Measurements from ENCODE around the gene TTC1. TPM values are rescaled to one million over a fixed set of nuclear protein-coding genes. Genes with fewer than 3 reads are reported as not detected.

TTC1 gene
- total and polyA plus RNA-seq, 9 of the 15 experiments (the other 6 are each of a cell fraction or from before 2014, with no cell fraction given): 51.9 to 173 (median 87.7) TPM

DNA sequence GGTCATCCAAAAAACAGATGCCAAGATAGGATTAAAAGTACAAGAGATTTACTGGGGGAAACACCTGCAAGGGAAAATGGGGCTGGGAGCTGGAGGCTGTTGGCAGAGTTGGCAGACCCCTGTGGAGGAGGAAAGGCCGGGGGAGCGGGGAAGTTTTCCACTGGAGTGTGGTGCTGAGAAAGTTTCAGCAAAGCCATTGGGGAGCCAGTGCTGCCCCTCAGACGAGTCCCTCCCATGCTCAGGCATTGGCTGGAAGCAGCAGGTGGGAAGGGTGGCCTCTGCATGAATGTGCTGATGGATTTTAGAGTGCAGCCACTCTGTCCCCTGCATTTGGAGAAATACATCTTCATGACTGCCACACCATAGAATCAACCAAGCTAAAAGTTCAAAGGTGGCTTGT is 52.8 kb downstream of the TTC1 start:
- Histone ChIP-seq H3K4me1 (replicated peaks in 1 of 2; ENCODE audit: control insufficient read depth in 2 of 2, insufficient read depth in 2 of 2, low read length in 2 of 2) (peaks cover 5 to 6% of the 10 kb centered on the region in 2 experiments; a peak in 3 of 5 replicates), H2AFZ (ENCODE audit: low read depth, low read length) (no peak overlapping the region), H3K4me3 (no peak overlapping the region), H3K9me3 (replicated peaks; ENCODE audit: control insufficient read depth, insufficient read depth, low read depth, low read length) (no peaks in the 10 kb centered on the region), H3K4me2 (ENCODE audit: insufficient read depth, low read length) (no peak overlapping the region), H3K9me1 (ENCODE audit: control insufficient read depth, insufficient read depth, low read length) (no peaks in the 10 kb centered on the region), H3K79me2 (ENCODE audit: control insufficient read depth, insufficient read depth, low read length) (no peaks in the 10 kb centered on the region), H3K27ac (ENCODE audit: extremely low read depth, low read depth, low read length) (no peak overlapping the region), H4K20me1 (replicated peaks; ENCODE audit: control insufficient read depth, insufficient read depth, low read length) (no peaks in the 10 kb centered on the region; the same call in 1 of the 2 replicates), H3K9ac (ENCODE audit: insufficient read depth in 1 of 2, low read depth in 2 of 2, low read length in 2 of 2) (no peak overlapping the region), H3K27me3 (ENCODE audit: control insufficient read depth in 2 of 2, insufficient read depth in 2 of 2, low read length in 2 of 2) (no peaks in the 10 kb centered on the region), H3K36me3 (ENCODE audit: control insufficient read depth, insufficient read depth, low read length) (peaks cover 53% of the 10 kb centered on the region; the same call in 2 of the 3 replicates)
- FAIRE-seq (no peak), ATAC-seq (no peak), DNase-seq (ENCODE audit: extremely low read depth in 1 of 4, low spot score in 3 of 4) (no peak)
- POLR2A ChIA-PET: interaction anchor here (0.8 kb wide), 1 partner anchor 15 kb away, joined by 3 read pairs; no protein-coding TSS in a partner anchor
- intact Hi-C loops (cut with micrococcal nuclease) (no loop called here), in situ Hi-C loops (cut with MboI) (no loop called here)
- WGBS (ENCODE audit: insufficient coverage, low coverage, missing lambda C conversion rate): 88% methylated on average over 2 of the region's 3 CpGs
- no TSS peak for BruUV-seq (replicated peaks)
- CTCF ChIA-PET (ENCODE audit: low intra/inter-chr PET ratio): no interaction called here
- TF ChIP-seq SRF (CRISPR knock-in tag; IDR thresholded peaks at IDR 0.05) (no peak), POLR2AphosphoS5 (IDR thresholded peaks at IDR 0.05; ENCODE audit: control insufficient read depth, insufficient read depth, low read depth, low read length) (no peak), ARNT (IDR thresholded peaks at IDR 0.05) (no peak), ZNF324 (CRISPR knock-in tag; IDR thresholded peaks at IDR 0.05) (no peak)
- TF ChIP-seq, protein P1, sequence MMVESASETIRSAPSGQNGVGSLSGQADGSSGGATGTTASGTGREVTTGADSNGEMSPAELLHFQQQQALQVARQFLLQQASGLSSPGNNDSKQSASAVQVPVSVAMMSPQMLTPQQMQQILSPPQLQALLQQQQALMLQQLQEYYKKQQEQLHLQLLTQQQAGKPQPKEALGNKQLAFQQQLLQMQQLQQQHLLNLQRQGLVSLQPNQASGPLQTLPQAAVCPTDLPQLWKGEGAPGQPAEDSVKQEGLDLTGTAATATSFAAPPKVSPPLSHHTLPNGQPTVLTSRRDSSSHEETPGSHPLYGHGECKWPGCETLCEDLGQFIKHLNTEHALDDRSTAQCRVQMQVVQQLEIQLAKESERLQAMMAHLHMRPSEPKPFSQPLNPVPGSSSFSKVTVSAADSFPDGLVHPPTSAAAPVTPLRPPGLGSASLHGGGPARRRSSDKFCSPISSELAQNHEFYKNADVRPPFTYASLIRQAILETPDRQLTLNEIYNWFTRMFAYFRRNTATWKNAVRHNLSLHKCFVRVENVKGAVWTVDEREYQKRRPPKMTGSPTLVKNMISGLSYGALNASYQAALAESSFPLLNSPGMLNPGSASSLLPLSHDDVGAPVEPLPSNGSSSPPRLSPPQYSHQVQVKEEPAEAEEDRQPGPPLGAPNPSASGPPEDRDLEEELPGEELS (CRISPR knock-in tag; IDR thresholded peaks at IDR 0.05; ENCODE audit: borderline replicate concordance): no peak

All from K562 (cell line).